Esophagus squamous epithelium (tissue), 5 donors: ENCODE results near the gene RFLNA. TPM values are rescaled to one million over a fixed set of nuclear protein-coding genes. Genes with fewer than 3 reads are reported as not detected.

Source experiments
- DNase-seq: peaks from one replicate; lab custom pipeline; 2025; lab: John Stamatoyannopoulos, UW
- H3K27ac ChIP-seq, 4 donors: fragments of 200-600 bp; sonication (generic); one replicate each; pipeline ENCODE4 v1.5.1; 2016 to 2019; ENCODE audit warnings: mild to moderate bottlenecking in 1 of 4
- H3K27me3 ChIP-seq, 4 donors: fragments of 200-600 bp; sonication (generic); 1 replicate in 3 of 4; 2 replicates in 1 of 4; pipeline versions ENCODE4 v1.5.1 to v1.6.0; 2017 to 2021; ENCODE audit warnings: antibody characterized with exemption in 1 of 4
- H3K36me3 ChIP-seq, 3 donors: fragments of 200-600 bp; sonication (generic); one replicate each; pipeline ENCODE4 v1.5.1; 2016 to 2019
- H3K4me1 ChIP-seq, 3 donors: fragments of 200-600 bp; sonication (generic); one replicate each; pipeline ENCODE4 v1.5.1; 2017 to 2019
- H3K4me3 ChIP-seq, 4 donors: fragments of 200-600 bp; sonication (generic); 1 replicate in 3 of 4; 2 replicates in 1 of 4; pipeline ENCODE4 v1.5.1; 2016 to 2019; ENCODE audit warnings: mild to moderate bottlenecking in 2 of 4, moderate library complexity in 1 of 4
- H3K9me3 ChIP-seq, 3 donors: fragments of 200-600 bp; sonication (generic); one replicate each; pipeline ENCODE4 v1.5.1; 2016 to 2019
- POLR2A ChIP-seq, 4 donors: fragments of 450-650 bp; IDR thresholded peaks; one replicate each; pipeline ENCODE4 v1.6.1; 2017; ENCODE audit warnings: antibody characterized with exemption in 4 of 4, mild to moderate bottlenecking in 4 of 4, moderate library complexity in 3 of 4
- WGBS, 2 donors: methylation state at CpG; one replicate each; pipeline ENCODE4 v1.1.5; 2018; 5-methylcytosine and 5-hydroxymethylcytosine counted together
- intact Hi-C: fragments of 100-400 bp; cut with DNase I; formaldehyde crosslinking; loops from one replicate; pipeline ENCODE4 v1.15.0; 2022
- total RNA-seq, 4 donors: library from RNA; depleted of rRNA; stranded (reverse); fragments of >200 nt; gene quantifications; one replicate each; pipeline ENCODE4 v1.1.0, GENCODE V29; 2016
- TF ChIP-seq, protein P1 (sequence below), 6 experiments: fragments of 450-650 bp in 4 of 6; fragments of 200-600 bp in 2 of 6; sonication (generic) in 2 of 6; IDR thresholded peaks; one replicate each; pipeline ENCODE4 v1.5.1; 2016 to 2019; ENCODE audit warnings: antibody characterized with exemption in 6 of 6, mild to moderate bottlenecking in 4 of 6, moderate library complexity in 4 of 6
- donor health status: DM: yes; HTN: yes; CAD: no.

Gene RFLNA
- total RNA-seq, 4 donors from 2014 or later, result 0.23 to 0.57 (median 0.45) TPM; not detected in 1

DNA sequence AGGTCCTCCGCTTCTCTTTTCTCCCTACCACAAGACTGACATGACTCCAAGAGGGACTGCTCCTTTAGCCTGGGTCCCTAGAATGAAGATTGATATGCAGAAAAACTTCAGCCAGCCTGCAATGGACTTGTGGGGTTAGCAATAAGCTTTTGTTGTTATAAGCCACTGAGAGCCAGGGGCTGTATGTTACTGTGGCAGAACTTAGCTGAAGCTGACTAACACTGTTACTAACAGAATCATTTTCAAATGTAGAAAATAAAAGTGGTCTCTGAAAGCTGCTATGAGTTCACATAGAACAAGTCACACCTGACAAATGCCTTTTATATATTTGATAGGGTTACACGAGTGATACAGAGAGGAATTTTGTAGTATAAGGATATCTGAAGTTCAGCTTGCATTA lies 13.6 kb upstream of the RFLNA start:
- intact Hi-C loops, result no loop called here
- peaks cover 0 to 14% (median 9%) of the 10 kb centered on the region in 3 donors for H3K9me3 ChIP-seq
- no peak for DNase-seq
- no peaks in the 10 kb centered on the region for H3K36me3 ChIP-seq
- no peak overlapping the region for H3K4me3 ChIP-seq
- WGBS, 2 donors, result 88 to 94% methylated on average over 1 to 2 of the region's 2 CpGs
- TF ChIP-seq, protein P1, sequence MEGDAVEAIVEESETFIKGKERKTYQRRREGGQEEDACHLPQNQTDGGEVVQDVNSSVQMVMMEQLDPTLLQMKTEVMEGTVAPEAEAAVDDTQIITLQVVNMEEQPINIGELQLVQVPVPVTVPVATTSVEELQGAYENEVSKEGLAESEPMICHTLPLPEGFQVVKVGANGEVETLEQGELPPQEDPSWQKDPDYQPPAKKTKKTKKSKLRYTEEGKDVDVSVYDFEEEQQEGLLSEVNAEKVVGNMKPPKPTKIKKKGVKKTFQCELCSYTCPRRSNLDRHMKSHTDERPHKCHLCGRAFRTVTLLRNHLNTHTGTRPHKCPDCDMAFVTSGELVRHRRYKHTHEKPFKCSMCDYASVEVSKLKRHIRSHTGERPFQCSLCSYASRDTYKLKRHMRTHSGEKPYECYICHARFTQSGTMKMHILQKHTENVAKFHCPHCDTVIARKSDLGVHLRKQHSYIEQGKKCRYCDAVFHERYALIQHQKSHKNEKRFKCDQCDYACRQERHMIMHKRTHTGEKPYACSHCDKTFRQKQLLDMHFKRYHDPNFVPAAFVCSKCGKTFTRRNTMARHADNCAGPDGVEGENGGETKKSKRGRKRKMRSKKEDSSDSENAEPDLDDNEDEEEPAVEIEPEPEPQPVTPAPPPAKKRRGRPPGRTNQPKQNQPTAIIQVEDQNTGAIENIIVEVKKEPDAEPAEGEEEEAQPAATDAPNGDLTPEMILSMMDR (IDR thresholded peaks at IDR 0.05), result no peak
- no peak for TF ChIP-seq POLR2A (IDR thresholded peaks at IDR 0.05)
- no peak overlapping the region for H3K27ac ChIP-seq
- peaks cover 0 to 13% (median 0%) of the 10 kb centered on the region in 3 donors for H3K4me1 ChIP-seq
- peaks cover 0 to 94% (median 2%) of the 10 kb centered on the region in 4 donors for H3K27me3 ChIP-seq

DNA sequence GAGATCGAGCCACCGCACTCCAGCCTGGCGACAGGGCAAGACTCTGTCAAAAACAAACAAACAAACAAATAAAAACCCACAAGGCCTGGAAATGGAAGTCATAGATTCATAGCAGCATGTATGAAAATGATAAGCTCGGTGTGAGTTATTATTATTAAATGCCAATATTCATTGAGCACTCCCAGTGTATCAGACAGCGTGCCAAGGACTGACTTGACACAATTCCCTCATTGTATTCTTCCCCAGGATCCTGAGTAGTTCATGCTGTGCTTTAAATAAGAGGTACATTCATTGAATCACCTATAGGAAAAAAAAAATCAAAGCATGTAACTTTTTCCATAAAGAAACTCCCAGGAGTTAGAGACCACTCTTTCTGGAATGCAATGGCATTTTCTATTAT lies 12.6 kb upstream of the RFLNA start:
- Histone ChIP-seq H3K4me3 (no peak overlapping the region), H3K9me3 (peaks cover 0 to 14% (median 9%) of the 10 kb centered on the region in 3 donors), H3K4me1 (peaks cover 0 to 17% (median 0%) of the 10 kb centered on the region in 3 donors), H3K27ac (no peak overlapping the region), H3K36me3 (no peaks in the 10 kb centered on the region), H3K27me3 (peaks cover 0 to 89% (median 2%) of the 10 kb centered on the region in 4 donors)
- 90 to 93% methylated on average over 5 of the region's 5 CpGs for whole genome bisulfite sequencing, 2 donors
- no peak for DNase-seq
- intact Hi-C loops, result no loop called here
- no peak for TF ChIP-seq POLR2A (IDR thresholded peaks at IDR 0.05)
- TF ChIP-seq, protein P1 (IDR thresholded peaks at IDR 0.05), result no peak

DNA sequence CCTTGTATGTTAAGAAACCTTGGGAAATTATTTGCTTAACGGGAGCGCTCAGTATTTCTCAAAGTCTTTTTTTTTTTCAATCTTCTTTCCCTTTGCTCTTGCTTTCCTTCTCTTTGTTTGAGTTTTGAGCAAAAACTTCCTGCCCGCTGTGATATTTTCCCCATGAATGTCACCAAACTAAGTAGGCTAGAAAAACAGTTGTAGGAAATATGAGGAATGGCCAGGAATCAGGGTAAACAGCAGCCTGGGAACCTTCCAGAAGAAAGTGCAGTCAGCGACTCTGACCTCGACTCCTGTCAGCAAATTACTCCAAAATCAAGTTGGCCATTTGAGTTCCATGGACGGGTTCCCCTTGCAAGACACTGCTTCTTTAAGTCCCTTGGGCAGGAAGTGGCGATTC lies 11.6 kb upstream of the RFLNA start:
- no peak overlapping the region for H3K27ac ChIP-seq
- H3K4me1 ChIP-seq, result peaks cover 0 to 17% (median 0%) of the 10 kb centered on the region in 3 donors
- peaks cover 0 to 89% (median 2%) of the 10 kb centered on the region in 4 donors for H3K27me3 ChIP-seq
- H3K4me3 ChIP-seq, result no peak overlapping the region
- no peak for TF ChIP-seq POLR2A (IDR thresholded peaks at IDR 0.05)
- TF ChIP-seq, protein P1 (IDR thresholded peaks at IDR 0.05), result no peak
- DNase-seq, result no peak
- no peaks in the 10 kb centered on the region for H3K36me3 ChIP-seq
- WGBS, 2 donors, result 51 to 59% methylated on average over 7 of the region's 7 CpGs
- peaks cover 0 to 14% (median 9%) of the 10 kb centered on the region in 3 donors for H3K9me3 ChIP-seq
- intact Hi-C loops, result no loop called here

DNA sequence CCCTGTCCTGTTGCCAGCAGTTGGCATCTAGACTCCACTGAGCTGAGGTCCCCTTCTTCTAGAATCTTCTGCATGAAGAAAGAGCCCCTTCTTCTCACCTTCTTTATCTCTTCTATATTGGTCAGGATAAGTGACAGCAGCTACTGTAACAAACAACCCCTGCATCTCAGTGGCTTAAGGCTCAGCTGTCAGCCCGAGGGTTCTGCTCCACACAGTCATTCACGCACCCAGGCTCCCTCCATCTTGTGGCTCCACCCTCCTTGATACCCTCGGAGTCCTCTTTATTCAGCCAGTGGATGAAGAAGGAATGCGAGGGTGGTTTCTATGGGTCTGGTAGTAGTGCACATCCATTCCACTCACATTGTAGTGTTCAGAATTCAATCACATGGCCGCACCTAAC lies 10.5 kb upstream of the RFLNA start:
- TF ChIP-seq POLR2A (IDR thresholded peaks at IDR 0.05), result no peak
- Histone ChIP-seq H3K9me3 (peaks cover 0 to 14% (median 9%) of the 10 kb centered on the region in 3 donors), H3K36me3 (no peaks in the 10 kb centered on the region), H3K27me3 (peaks cover 0 to 84% (median 2%) of the 10 kb centered on the region in 4 donors), H3K4me1 (peaks cover 3 to 25% (median 4%) of the 10 kb centered on the region in 3 donors), H3K27ac (no peak overlapping the region), H3K4me3 (no peak overlapping the region)
- 77 to 84% methylated on average over 5 of the region's 5 CpGs for WGBS, 2 donors
- DNase-seq, result no peak
- intact Hi-C loops, result no loop called here

DNA sequence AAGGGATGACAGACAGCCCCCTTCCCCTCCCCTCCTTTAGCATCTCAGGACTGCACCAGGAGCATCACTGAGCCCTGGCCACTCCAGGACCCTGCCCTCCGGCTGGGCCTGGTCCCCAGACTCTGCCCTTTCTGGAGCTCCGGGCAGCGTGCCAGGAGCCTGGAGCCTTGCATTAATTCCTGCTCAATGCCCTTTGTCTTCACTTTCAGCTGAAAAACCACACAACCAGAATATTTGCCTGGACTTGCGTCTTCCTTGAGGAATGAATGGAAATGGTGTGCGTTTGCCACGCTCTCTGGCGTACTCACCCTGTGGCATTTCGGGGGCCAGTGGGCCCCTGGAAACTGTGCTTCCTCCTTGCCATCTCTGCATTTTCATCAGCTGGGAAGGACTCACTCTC lies 8.5 kb upstream of the RFLNA start:
- 46 to 51% methylated on average over 7 to 8 of the region's 8 CpGs for WGBS, 2 donors
- Histone ChIP-seq H3K9me3 (peaks cover 0 to 14% (median 9%) of the 10 kb centered on the region in 3 donors), H3K27me3 (peaks cover 0 to 75% (median 0%) of the 10 kb centered on the region in 4 donors), H3K27ac (no peak overlapping the region), H3K4me1 (peaks cover 7 to 24% (median 8%) of the 10 kb centered on the region in 3 donors), H3K36me3 (no peaks in the 10 kb centered on the region), H3K4me3 (no peak overlapping the region)
- DNase-seq, result no peak
- TF ChIP-seq POLR2A (IDR thresholded peaks at IDR 0.05), result no peak
- TF ChIP-seq, protein P1 (IDR thresholded peaks at IDR 0.05), result no peak
- intact Hi-C loops, result no loop called here
